ENCODE data around the gene FAM186B.

- no peak for TF ChIP-seq POLR2A (IDR thresholded peaks at IDR 0.05)
- TF ChIP-seq, protein P1, sequence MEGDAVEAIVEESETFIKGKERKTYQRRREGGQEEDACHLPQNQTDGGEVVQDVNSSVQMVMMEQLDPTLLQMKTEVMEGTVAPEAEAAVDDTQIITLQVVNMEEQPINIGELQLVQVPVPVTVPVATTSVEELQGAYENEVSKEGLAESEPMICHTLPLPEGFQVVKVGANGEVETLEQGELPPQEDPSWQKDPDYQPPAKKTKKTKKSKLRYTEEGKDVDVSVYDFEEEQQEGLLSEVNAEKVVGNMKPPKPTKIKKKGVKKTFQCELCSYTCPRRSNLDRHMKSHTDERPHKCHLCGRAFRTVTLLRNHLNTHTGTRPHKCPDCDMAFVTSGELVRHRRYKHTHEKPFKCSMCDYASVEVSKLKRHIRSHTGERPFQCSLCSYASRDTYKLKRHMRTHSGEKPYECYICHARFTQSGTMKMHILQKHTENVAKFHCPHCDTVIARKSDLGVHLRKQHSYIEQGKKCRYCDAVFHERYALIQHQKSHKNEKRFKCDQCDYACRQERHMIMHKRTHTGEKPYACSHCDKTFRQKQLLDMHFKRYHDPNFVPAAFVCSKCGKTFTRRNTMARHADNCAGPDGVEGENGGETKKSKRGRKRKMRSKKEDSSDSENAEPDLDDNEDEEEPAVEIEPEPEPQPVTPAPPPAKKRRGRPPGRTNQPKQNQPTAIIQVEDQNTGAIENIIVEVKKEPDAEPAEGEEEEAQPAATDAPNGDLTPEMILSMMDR (IDR thresholded peaks at IDR 0.05), result no peak
- no peak for TF ChIP-seq EP300 (IDR thresholded peaks at IDR 0.05)
Observed at GRCh38 chr12:49578471-49579112, 26.8 kb downstream of the FAM186B start.
